IMR-90 (cell line): ENCODE data around the gene PLA2G4F.

Source experiments
- MAZ ChIP-seq: IDR thresholded peaks from 2 replicates; pipeline ENCODE4 v1.6.1; 2012; ENCODE audit warnings: low read depth, mild to moderate bottlenecking, low read length, improper control_type of control experiment, moderate library complexity, borderline replicate concordance
- POLR2A ChIP-seq: IDR thresholded peaks from 2 replicates; pipeline ENCODE4 v1.6.1; 2012; ENCODE audit warnings: mild to moderate bottlenecking, low read depth, low read length
- RAD21 ChIP-seq: IDR thresholded peaks from 2 replicates; pipeline ENCODE4 v1.6.1; 2012; ENCODE audit warnings: low read length, improper control_type of control experiment
- TF ChIP-seq, protein P1 (sequence below): conservative IDR thresholded peaks from 2 replicates; pipeline ENCODE4 v1.5.1; 2012; ENCODE audit warnings: mild to moderate bottlenecking, low read depth, low read length, improper control_type of control experiment

DNA sequence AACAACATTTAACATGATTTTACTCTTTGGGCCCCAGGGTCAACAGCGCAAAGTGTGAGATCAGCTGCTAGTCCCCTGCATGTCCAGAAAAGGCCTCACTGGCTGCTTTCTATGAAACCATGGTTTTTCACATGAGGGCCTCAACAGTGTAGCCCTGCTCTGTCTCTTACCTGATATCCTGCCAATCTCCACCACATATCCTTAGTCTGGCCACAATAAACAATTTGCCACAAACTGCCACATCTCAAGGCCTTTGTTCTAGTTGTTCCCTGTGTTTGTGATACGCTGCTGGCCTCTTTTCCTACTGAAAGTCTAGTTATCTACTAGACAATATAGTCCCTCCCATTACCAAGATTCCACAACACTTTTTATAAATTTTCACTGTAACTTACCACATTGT lies 33.9 kb upstream of the PLA2G4F start:
- TF ChIP-seq RAD21 (no peak), POLR2A (no peak), MAZ (no peak)
- TF ChIP-seq, protein P1, sequence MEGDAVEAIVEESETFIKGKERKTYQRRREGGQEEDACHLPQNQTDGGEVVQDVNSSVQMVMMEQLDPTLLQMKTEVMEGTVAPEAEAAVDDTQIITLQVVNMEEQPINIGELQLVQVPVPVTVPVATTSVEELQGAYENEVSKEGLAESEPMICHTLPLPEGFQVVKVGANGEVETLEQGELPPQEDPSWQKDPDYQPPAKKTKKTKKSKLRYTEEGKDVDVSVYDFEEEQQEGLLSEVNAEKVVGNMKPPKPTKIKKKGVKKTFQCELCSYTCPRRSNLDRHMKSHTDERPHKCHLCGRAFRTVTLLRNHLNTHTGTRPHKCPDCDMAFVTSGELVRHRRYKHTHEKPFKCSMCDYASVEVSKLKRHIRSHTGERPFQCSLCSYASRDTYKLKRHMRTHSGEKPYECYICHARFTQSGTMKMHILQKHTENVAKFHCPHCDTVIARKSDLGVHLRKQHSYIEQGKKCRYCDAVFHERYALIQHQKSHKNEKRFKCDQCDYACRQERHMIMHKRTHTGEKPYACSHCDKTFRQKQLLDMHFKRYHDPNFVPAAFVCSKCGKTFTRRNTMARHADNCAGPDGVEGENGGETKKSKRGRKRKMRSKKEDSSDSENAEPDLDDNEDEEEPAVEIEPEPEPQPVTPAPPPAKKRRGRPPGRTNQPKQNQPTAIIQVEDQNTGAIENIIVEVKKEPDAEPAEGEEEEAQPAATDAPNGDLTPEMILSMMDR: no peak
